HEK293 (cell line): Measurements from ENCODE around the gene SCAMP5.

ENCODE experiments used
- SP2 ChIP-seq: fragments of 450-650 bp; formaldehyde crosslinking; IDR thresholded peaks from 2 replicates; pipeline ENCODE4 v1.5.1; 2016; ENCODE audit warnings: missing biosample characterization, missing genetic modification characterization
- YY1 ChIP-seq: fragments of 450-650 bp; formaldehyde crosslinking; IDR thresholded peaks from 2 replicates; pipeline ENCODE4 v1.5.1; 2018; ENCODE audit warnings: missing biosample characterization, missing genetic modification characterization
- ZNF121 ChIP-seq: fragments of 450-650 bp; formaldehyde crosslinking; IDR thresholded peaks from 2 replicates; pipeline ENCODE4 v1.5.1; 2016; ENCODE audit warnings: missing biosample characterization, missing genetic modification characterization
- ZNF221 ChIP-seq: fragments of 450-650 bp; formaldehyde crosslinking; IDR thresholded peaks from 2 replicates; pipeline ENCODE4 v1.5.1; 2017; ENCODE audit warnings: missing biosample characterization, missing genetic modification characterization, borderline replicate concordance
- ZNF24 ChIP-seq: fragments of 450-650 bp; formaldehyde crosslinking; IDR thresholded peaks from 2 replicates; pipeline ENCODE4 v1.5.1; 2016; ENCODE audit warnings: missing biosample characterization, missing genetic modification characterization
- ZNF366 ChIP-seq: fragments of 450-650 bp; formaldehyde crosslinking; conservative IDR thresholded peaks from 2 replicates; pipeline ENCODE4 v1.5.1; 2016; ENCODE audit warnings: missing biosample characterization, missing genetic modification characterization
- ZNF501 ChIP-seq: fragments of 450-650 bp; formaldehyde crosslinking; IDR thresholded peaks from 2 replicates; pipeline ENCODE4 v1.5.1; 2016; ENCODE audit warnings: missing biosample characterization, missing genetic modification characterization
- ZNF521 ChIP-seq: fragments of 450-650 bp; formaldehyde crosslinking; IDR thresholded peaks from 2 replicates; pipeline ENCODE4 v1.5.1; 2017; ENCODE audit warnings: missing biosample characterization, mild to moderate bottlenecking, missing genetic modification characterization
- TF ChIP-seq, protein P1 (sequence below): fragments of 450-650 bp; formaldehyde crosslinking; IDR thresholded peaks from 2 replicates; pipeline ENCODE4 v1.5.1; 2016; ENCODE audit warnings: missing biosample characterization, missing genetic modification characterization, low read depth
- TF ChIP-seq, protein P2 (sequence below): fragments of 450-650 bp; formaldehyde crosslinking; IDR thresholded peaks from 2 replicates; pipeline ENCODE4 v1.5.1; 2016; ENCODE audit warnings: missing biosample characterization, missing genetic modification characterization

DNA sequence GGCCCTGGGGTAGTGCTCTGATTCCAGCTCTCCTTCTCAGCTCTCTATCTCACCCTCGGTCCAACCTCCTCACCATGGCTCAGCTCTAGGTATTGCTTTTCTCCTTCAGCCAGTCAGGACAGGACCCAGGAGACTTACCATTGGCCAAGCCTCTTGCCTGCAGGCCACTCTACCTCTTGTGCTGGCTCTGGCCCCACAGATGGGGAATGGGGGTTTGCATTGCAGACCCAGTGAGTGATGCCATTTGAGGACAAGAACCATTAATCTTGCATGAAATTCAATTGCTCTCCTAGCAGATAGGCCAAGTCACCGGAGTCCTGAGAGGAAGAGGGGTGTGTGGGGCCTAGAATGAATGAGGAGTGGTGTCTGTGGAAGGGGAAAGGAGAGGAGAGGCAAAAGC, 32.7 kb upstream of the SCAMP5 start:
- no peak for TF ChIP-seq ZNF121 (tag by site-specific recombination)
- no peak for TF ChIP-seq ZNF24 (tag by site-specific recombination)
- TF ChIP-seq YY1 (tag by site-specific recombination) = no peak
- TF ChIP-seq ZNF366 (tag by site-specific recombination) = no peak
- TF ChIP-seq, protein P1, sequence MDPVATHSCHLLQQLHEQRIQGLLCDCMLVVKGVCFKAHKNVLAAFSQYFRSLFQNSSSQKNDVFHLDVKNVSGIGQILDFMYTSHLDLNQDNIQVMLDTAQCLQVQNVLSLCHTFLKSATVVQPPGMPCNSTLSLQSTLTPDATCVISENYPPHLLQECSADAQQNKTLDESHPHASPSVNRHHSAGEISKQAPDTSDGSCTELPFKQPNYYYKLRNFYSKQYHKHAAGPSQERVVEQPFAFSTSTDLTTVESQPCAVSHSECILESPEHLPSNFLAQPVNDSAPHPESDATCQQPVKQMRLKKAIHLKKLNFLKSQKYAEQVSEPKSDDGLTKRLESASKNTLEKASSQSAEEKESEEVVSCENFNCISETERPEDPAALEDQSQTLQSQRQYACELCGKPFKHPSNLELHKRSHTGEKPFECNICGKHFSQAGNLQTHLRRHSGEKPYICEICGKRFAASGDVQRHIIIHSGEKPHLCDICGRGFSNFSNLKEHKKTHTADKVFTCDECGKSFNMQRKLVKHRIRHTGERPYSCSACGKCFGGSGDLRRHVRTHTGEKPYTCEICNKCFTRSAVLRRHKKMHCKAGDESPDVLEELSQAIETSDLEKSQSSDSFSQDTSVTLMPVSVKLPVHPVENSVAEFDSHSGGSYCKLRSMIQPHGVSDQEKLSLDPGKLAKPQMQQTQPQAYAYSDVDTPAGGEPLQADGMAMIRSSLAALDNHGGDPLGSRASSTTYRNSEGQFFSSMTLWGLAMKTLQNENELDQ (tag by site-specific recombination) = no peak
- no peak for TF ChIP-seq ZNF521
- TF ChIP-seq ZNF221 (tag by site-specific recombination) = no peak
- TF ChIP-seq, protein P2, sequence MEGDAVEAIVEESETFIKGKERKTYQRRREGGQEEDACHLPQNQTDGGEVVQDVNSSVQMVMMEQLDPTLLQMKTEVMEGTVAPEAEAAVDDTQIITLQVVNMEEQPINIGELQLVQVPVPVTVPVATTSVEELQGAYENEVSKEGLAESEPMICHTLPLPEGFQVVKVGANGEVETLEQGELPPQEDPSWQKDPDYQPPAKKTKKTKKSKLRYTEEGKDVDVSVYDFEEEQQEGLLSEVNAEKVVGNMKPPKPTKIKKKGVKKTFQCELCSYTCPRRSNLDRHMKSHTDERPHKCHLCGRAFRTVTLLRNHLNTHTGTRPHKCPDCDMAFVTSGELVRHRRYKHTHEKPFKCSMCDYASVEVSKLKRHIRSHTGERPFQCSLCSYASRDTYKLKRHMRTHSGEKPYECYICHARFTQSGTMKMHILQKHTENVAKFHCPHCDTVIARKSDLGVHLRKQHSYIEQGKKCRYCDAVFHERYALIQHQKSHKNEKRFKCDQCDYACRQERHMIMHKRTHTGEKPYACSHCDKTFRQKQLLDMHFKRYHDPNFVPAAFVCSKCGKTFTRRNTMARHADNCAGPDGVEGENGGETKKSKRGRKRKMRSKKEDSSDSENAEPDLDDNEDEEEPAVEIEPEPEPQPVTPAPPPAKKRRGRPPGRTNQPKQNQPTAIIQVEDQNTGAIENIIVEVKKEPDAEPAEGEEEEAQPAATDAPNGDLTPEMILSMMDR (tag by site-specific recombination) = no peak
- no peak for TF ChIP-seq ZNF501 (tag by site-specific recombination)
- TF ChIP-seq SP2 = no peak
